ENCODE data around the gene ADAMTS19. TPM values are rescaled to one million over a fixed set of nuclear protein-coding genes. Genes with fewer than 3 reads are reported as not detected.

Gene ADAMTS19
- total RNA-seq, 2 experiments from 2014 or later = not detected

GRCh38 chr5:129768735-129769134 is 308.6 kb downstream of the ADAMTS19 start:
- no peaks in the 10 kb centered on the region for H4K20me1 ChIP-seq (ENCODE audit: insufficient read depth, low read length)
- H2AFZ ChIP-seq (ENCODE audit: low read length) = no peak overlapping the region
- no peaks in the 10 kb centered on the region for H3K4me1 ChIP-seq (ENCODE audit: insufficient read depth, low read length, poor library complexity, severe bottlenecking)
- no peak overlapping the region for H3K4me2 ChIP-seq (ENCODE audit: low read length)
- POLR2A ChIA-PET = interaction anchor here (1.0 kb wide), 1 partner anchor 9 kb away, joined by 3 read pairs; no protein-coding TSS in a partner anchor
- BruUV-seq (replicated peaks) = no TSS peak
- no peak for DNase-seq (ENCODE audit: low spot score)
- H3K9me3 ChIP-seq (ENCODE audit: low read length) = no peaks in the 10 kb centered on the region
- H3K27ac ChIP-seq (ENCODE audit: low read depth, low read length, poor library complexity, severe bottlenecking) = no peak overlapping the region
- TF ChIP-seq CTCF (conservative IDR thresholded peaks at IDR 0.05; ENCODE audit: low read length) (no peak), EZH2phosphoT487 (IDR thresholded peaks at IDR 0.05; ENCODE audit: borderline replicate concordance, low read depth, low read length) (no peak)
- H3K4me3 ChIP-seq (ENCODE audit: low read depth, low read length, poor library complexity, severe bottlenecking) = no peak overlapping the region
- H3K79me2 ChIP-seq (ENCODE audit: insufficient read depth, low read depth, low read length) = no peaks in the 10 kb centered on the region
- no peaks in the 10 kb centered on the region for H3K36me3 ChIP-seq (ENCODE audit: insufficient read depth, low read length)
- intact Hi-C loops (cut with micrococcal nuclease; ENCODE audit: unreplicated experiment) = loop anchor here (5.0 to 10.0 kb wide), 3 partner anchors 106 to 1556 kb away; no protein-coding TSS in a partner anchor
- no peaks in the 10 kb centered on the region for H3K9me2 ChIP-seq (ENCODE audit: insufficient read depth, low read length)
- CTCF ChIA-PET (ENCODE audit: unreplicated experiment) = no interaction called here

- Histone ChIP-seq H3K4me2 (ENCODE audit: low read length) (no peak overlapping the region), H3K4me3 (ENCODE audit: low read depth, low read length, poor library complexity, severe bottlenecking) (no peak overlapping the region), H3K36me3 (ENCODE audit: insufficient read depth, low read length) (no peaks in the 10 kb centered on the region), H3K4me1 (ENCODE audit: insufficient read depth, low read length, poor library complexity, severe bottlenecking) (no peaks in the 10 kb centered on the region), H3K9me3 (ENCODE audit: low read length) (no peaks in the 10 kb centered on the region), H3K79me2 (ENCODE audit: insufficient read depth, low read depth, low read length) (no peaks in the 10 kb centered on the region), H3K27ac (ENCODE audit: low read depth, low read length, poor library complexity, severe bottlenecking) (no peak overlapping the region), H2AFZ (ENCODE audit: low read length) (no peak overlapping the region), H4K20me1 (ENCODE audit: insufficient read depth, low read length) (no peaks in the 10 kb centered on the region), H3K9me2 (ENCODE audit: insufficient read depth, low read length) (no peaks in the 10 kb centered on the region)
- TF ChIP-seq EZH2phosphoT487 (IDR thresholded peaks at IDR 0.05; ENCODE audit: borderline replicate concordance, low read depth, low read length) = no peak
- POLR2A ChIA-PET = no interaction called here
- DNase-seq (ENCODE audit: low spot score) = no peak
- intact Hi-C loops (cut with micrococcal nuclease; ENCODE audit: unreplicated experiment) = loop anchor here (5.0 kb wide), 1 partner anchor 1342 kb away; no protein-coding TSS in a partner anchor
- no TSS peak for BruUV-seq (replicated peaks)
- CTCF ChIA-PET (ENCODE audit: unreplicated experiment) = no interaction called here
These were observed 310.1 kb downstream of the ADAMTS19 start for GRCh38 chr5:129770024-129770820.

GRCh38 chr5:129771058-129771838 is 311.1 kb downstream of the ADAMTS19 start:
- peak; percentile 53 for DNase-seq (ENCODE audit: low spot score)
- no peaks in the 10 kb centered on the region for H4K20me1 ChIP-seq (ENCODE audit: insufficient read depth, low read length)
- no peak overlapping the region for H3K27ac ChIP-seq (ENCODE audit: low read depth, low read length, poor library complexity, severe bottlenecking)
- peak overlapping the region; percentile 35; the same call in 1 of the 2 replicates for H2AFZ ChIP-seq (ENCODE audit: low read length)
- ChIA-PET CTCF (ENCODE audit: unreplicated experiment) (no interaction called here), POLR2A (interaction anchor here (1.0 kb wide), 1 partner anchor 138 kb away, joined by 3 read pairs; no protein-coding TSS in a partner anchor)
- BruUV-seq (replicated peaks) = no TSS peak
- no peak for TF ChIP-seq EZH2phosphoT487 (IDR thresholded peaks at IDR 0.05; ENCODE audit: borderline replicate concordance, low read depth, low read length)
- TF ChIP-seq CTCF (conservative IDR thresholded peaks at IDR 0.05; ENCODE audit: low read length) = peak; percentile 84
- intact Hi-C loops (cut with micrococcal nuclease; ENCODE audit: unreplicated experiment) = loop anchor here (1.0 to 5.0 kb wide), 2 partner anchors 81 to 1341 kb away; no protein-coding TSS in a partner anchor
- H3K36me3 ChIP-seq (ENCODE audit: insufficient read depth, low read length) = no peaks in the 10 kb centered on the region
- H3K79me2 ChIP-seq (ENCODE audit: insufficient read depth, low read depth, low read length) = no peaks in the 10 kb centered on the region
- no peaks in the 10 kb centered on the region for H3K9me3 ChIP-seq (ENCODE audit: low read length)
- no peaks in the 10 kb centered on the region for H3K4me1 ChIP-seq (ENCODE audit: insufficient read depth, low read length, poor library complexity, severe bottlenecking)
- H3K9me2 ChIP-seq (ENCODE audit: insufficient read depth, low read length) = no peaks in the 10 kb centered on the region
- no peak overlapping the region for H3K4me3 ChIP-seq (ENCODE audit: low read depth, low read length, poor library complexity, severe bottlenecking)
- no peak overlapping the region for H3K4me2 ChIP-seq (ENCODE audit: low read length)
